Measurements from ENCODE around the gene CHCHD3. TPM values are rescaled to one million over a fixed set of nuclear protein-coding genes. Genes with fewer than 3 reads are reported as not detected.

Gene CHCHD3
- polyA plus RNA-seq, 1 donor (not counting 4 experiments of a cell fraction or from before 2014, with no cell fraction given): 59.2 TPM

- dilution Hi-C loops (cut with MboI; ENCODE audit: extremely low pct_ligation_motif_present, low sequenced_read_pairs): no loop called here
These were observed 138.2 kb downstream of the CHCHD3 start for GRCh38 chr7:132943645-132944044.

DNA sequence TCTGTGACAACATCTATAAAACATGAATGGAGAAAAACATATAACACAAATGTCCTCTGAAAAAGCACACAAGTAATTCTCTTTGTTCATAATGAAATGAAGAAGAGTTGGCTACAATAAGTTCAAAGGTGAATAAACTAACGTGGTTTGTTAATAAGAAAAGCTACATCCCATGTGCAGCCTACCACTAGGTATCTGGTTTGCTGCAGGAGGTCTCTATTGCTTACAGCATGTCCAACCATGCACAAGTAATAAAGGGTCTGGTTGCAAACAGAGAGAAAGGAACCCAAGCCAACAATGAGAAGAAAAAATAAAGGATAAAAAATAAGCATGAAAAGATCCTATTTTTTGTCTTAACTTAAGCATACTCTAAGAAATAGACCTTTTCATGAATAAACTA is 139.2 kb downstream of the CHCHD3 start:
- H3K27ac ChIP-seq (ENCODE audit: control insufficient read depth, insufficient read depth, low read length): no peak overlapping the region
- no peak overlapping the region for H3K4me3 ChIP-seq (ENCODE audit: control insufficient read depth in 2 of 3, extremely low read depth in 1 of 3, insufficient read depth in 2 of 3, low read depth in 1 of 3, low read length in 3 of 3)
- dilution Hi-C loops (cut with MboI; ENCODE audit: extremely low pct_ligation_motif_present, low sequenced_read_pairs): no loop called here
- H3K9ac ChIP-seq (ENCODE audit: control insufficient read depth, extremely low read depth, insufficient read depth, low read length): no peak overlapping the region
- H3K9me1 ChIP-seq (ENCODE audit: control insufficient read depth, extremely low read depth, insufficient read depth, low read length): peaks cover 5% of the 10 kb centered on the region
- H3K4me1 ChIP-seq (ENCODE audit: control insufficient read depth, extremely low read depth, insufficient read depth, low read length): no peaks in the 10 kb centered on the region
- H3K79me2 ChIP-seq (ENCODE audit: control insufficient read depth, insufficient read depth, low read length): no peaks in the 10 kb centered on the region
- TF ChIP-seq EZH2 (IDR thresholded peaks at IDR 0.05; ENCODE audit: low read length) (no peak), CTCF (optimal IDR thresholded peaks at IDR 0.05 in 1 of 3, IDR thresholded peaks at IDR 0.05 in 1 of 3, conservative IDR thresholded peaks at IDR 0.05 in 1 of 3; ENCODE audit: extremely low read depth in 1 of 3, insufficient read depth in 2 of 3, low read length in 3 of 3) (no peak)
- H4K20me1 ChIP-seq (ENCODE audit: control insufficient read depth, extremely low read depth, insufficient read depth, low read length): no peaks in the 10 kb centered on the region
- FAIRE-seq (no peak), DNase-seq (ENCODE audit: low read depth, low spot score) (no peak)
- H3K27me3 ChIP-seq (ENCODE audit: control insufficient read depth, extremely low read depth, insufficient read depth, low read length): no peaks in the 10 kb centered on the region
- H2AFZ ChIP-seq (ENCODE audit: control insufficient read depth, low read length): no peak overlapping the region
- H3K9me3 ChIP-seq (ENCODE audit: control insufficient read depth, low read depth, low read length): no peaks in the 10 kb centered on the region
- H3K36me3 ChIP-seq (ENCODE audit: control insufficient read depth in 2 of 2, extremely low read depth in 1 of 2, insufficient read depth in 2 of 2, low read length in 2 of 2): no peaks in the 10 kb centered on the region
- H3K4me2 ChIP-seq (ENCODE audit: control insufficient read depth, extremely low read depth, insufficient read depth, low read depth, low read length): no peak overlapping the region

More at GRCh38 chr7:132943645-132944044, 138.2 kb downstream of the CHCHD3 start:
- H3K9me3 ChIP-seq (ENCODE audit: control insufficient read depth, low read depth, low read length): no peaks in the 10 kb centered on the region
- no peaks in the 10 kb centered on the region for H3K79me2 ChIP-seq (ENCODE audit: control insufficient read depth, insufficient read depth, low read length)
- no peaks in the 10 kb centered on the region for H3K4me1 ChIP-seq (ENCODE audit: control insufficient read depth, extremely low read depth, insufficient read depth, low read length)
- no peaks in the 10 kb centered on the region for H3K27me3 ChIP-seq (ENCODE audit: control insufficient read depth, extremely low read depth, insufficient read depth, low read length)
- H3K9me1 ChIP-seq (ENCODE audit: control insufficient read depth, extremely low read depth, insufficient read depth, low read length): peaks cover 2% of the 10 kb centered on the region
- H3K4me2 ChIP-seq (ENCODE audit: control insufficient read depth, extremely low read depth, insufficient read depth, low read depth, low read length): no peak overlapping the region
- H3K9ac ChIP-seq (ENCODE audit: control insufficient read depth, extremely low read depth, insufficient read depth, low read length): no peak overlapping the region
- H3K36me3 ChIP-seq (ENCODE audit: control insufficient read depth in 2 of 2, extremely low read depth in 1 of 2, insufficient read depth in 2 of 2, low read length in 2 of 2): no peaks in the 10 kb centered on the region
- FAIRE-seq (no peak), DNase-seq (ENCODE audit: low read depth, low spot score) (no peak)
- H3K27ac ChIP-seq (ENCODE audit: control insufficient read depth, insufficient read depth, low read length): no peak overlapping the region
- no peak overlapping the region for H2AFZ ChIP-seq (ENCODE audit: control insufficient read depth, low read length)
- H4K20me1 ChIP-seq (ENCODE audit: control insufficient read depth, extremely low read depth, insufficient read depth, low read length): no peaks in the 10 kb centered on the region
- TF ChIP-seq EZH2 (IDR thresholded peaks at IDR 0.05; ENCODE audit: low read length) (no peak), CTCF (optimal IDR thresholded peaks at IDR 0.05 in 1 of 3, IDR thresholded peaks at IDR 0.05 in 1 of 3, conservative IDR thresholded peaks at IDR 0.05 in 1 of 3; ENCODE audit: extremely low read depth in 1 of 3, insufficient read depth in 2 of 3, low read length in 3 of 3) (no peak)
- H3K4me3 ChIP-seq (ENCODE audit: control insufficient read depth in 2 of 3, extremely low read depth in 1 of 3, insufficient read depth in 2 of 3, low read depth in 1 of 3, low read length in 3 of 3): no peak overlapping the region
